Kidney (tissue), 14 donors: ENCODE measurements around the gene KIF26B. TPM values are rescaled to one million over a fixed set of nuclear protein-coding genes. Genes with fewer than 3 reads are reported as not detected.

Experiments used
- DNase-seq, 5 donors: peaks; one replicate each; pipeline ENCODE4 v3.0.0-alpha.2; 2013 to 2020
- FAIRE-seq: peaks from 2 replicates; lab custom pipeline; 2012; peaks lifted over from hg19 to GRCh38; lab: Jason Lieb, UNC
- H3K27ac ChIP-seq, 2 donors: one replicate each; pipeline ENCODE4 v1.7.0; 2013; ENCODE audit warnings: low read depth in 2 of 2, low read length in 2 of 2, inconsistent platforms in 1 of 2
- H3K27me3 ChIP-seq: one replicate; pipeline ENCODE4 v1.7.1; 2013; ENCODE audit warnings: low read length, inconsistent platforms; ENCODE audit not compliant: control insufficient read depth, insufficient read depth
- H3K36me3 ChIP-seq, 3 donors: one replicate each; pipeline versions ENCODE4 v1.7.0 to v1.7.1; 2013; ENCODE audit warnings: low read length in 3 of 3, control low read depth in 1 of 3, inconsistent platforms in 1 of 3; ENCODE audit not compliant: insufficient read depth in 3 of 3, control insufficient read depth in 2 of 3
- H3K4me1 ChIP-seq, 3 donors: one replicate each; pipeline versions ENCODE4 v1.7.0 to v1.7.1; 2013; ENCODE audit warnings: low read length in 3 of 3, inconsistent platforms in 1 of 3, low read depth in 1 of 3; ENCODE audit not compliant: control insufficient read depth in 2 of 3, insufficient read depth in 2 of 3
- H3K4me3 ChIP-seq, 3 donors: one replicate each; pipeline versions ENCODE4 v1.7.0 to v1.8.1; 2013; ENCODE audit warnings: low read length in 3 of 3, control low read depth in 1 of 3, inconsistent platforms in 1 of 3
- H3K9ac ChIP-seq, 3 donors: one replicate each; pipeline versions ENCODE4 v1.7.0 to v1.7.1; 2013; ENCODE audit warnings: low read length in 3 of 3, control low read depth in 1 of 3, inconsistent platforms in 1 of 3
- H3K9me3 ChIP-seq, 3 donors: one replicate each; pipeline versions ENCODE4 v1.7.0 to v1.7.1; 2013; ENCODE audit warnings: low read length in 3 of 3, control low read depth in 1 of 3, inconsistent platforms in 1 of 3; ENCODE audit not compliant: control insufficient read depth in 2 of 3, insufficient read depth in 1 of 3
- CTCF ChIP-seq: IDR thresholded peaks from 3 replicates; pipeline ENCODE4 v1.5.1; 2012; ENCODE audit warnings: mild to moderate bottlenecking, moderate library complexity, borderline replicate concordance; ENCODE audit not compliant: insufficient read depth; ENCODE audit errors: extremely low read depth
- intact Hi-C: fragments of 100-400 bp; cut with DNase I; formaldehyde crosslinking; loops from one replicate; pipeline ENCODE4 v1.11.1; 2022
- polyA plus RNA-seq: library from polyadenylated mRNA; stranded (reverse); fragments of 350-450 nt; fragmentation: Illumina TruSeq; extraction: RNeasy Lipid Tissue Mini Kit (QIAGEN cat#74804); gene quantifications from one replicate; pipeline ENCODE4 v1.2.3, GENCODE V29; 2014; ENCODE audit warnings: low read depth, low replicate concordance; ENCODE audit not compliant: insufficient read depth
- total RNA-seq: library from RNA; stranded (reverse); fragmentation: NEBNext Ultra II Directional; extraction: Animal tissue kit (Norgen Biotek cat#: 25700); gene quantifications from one replicate; pipeline ENCODE4 v1.2.1, GENCODE V29; 2021
- donor health status: control.
- donor health status: control.
- donor health status: control.
- donor health status: control.
- donor health status: control.
- donor health status: DM: yes; HTN: yes; CAD: no.
- donor health status: Normal renal cell carcinoma (clear cell type).

Gene KIF26B
- total and polyA plus RNA-seq, 2 donors from 2014 or later: 0.52 to 10.7 TPM

GRCh38 chr1:245458761-245459174, 304.0 kb downstream of the KIF26B start:
- FAIRE-seq: no peak
- DNase-seq: no peak
- intact Hi-C loops: no loop called here
- H3K36me3 ChIP-seq: no peaks in the 10 kb centered on the region
- no peak overlapping the region for H3K4me3 ChIP-seq
- no peaks in the 10 kb centered on the region for H3K9me3 ChIP-seq
- H3K9ac ChIP-seq: no peak overlapping the region
- TF ChIP-seq CTCF: no peak
- H3K27me3 ChIP-seq: no peaks in the 10 kb centered on the region
- no peaks in the 10 kb centered on the region for H3K4me1 ChIP-seq
- no peak overlapping the region for H3K27ac ChIP-seq

DNA sequence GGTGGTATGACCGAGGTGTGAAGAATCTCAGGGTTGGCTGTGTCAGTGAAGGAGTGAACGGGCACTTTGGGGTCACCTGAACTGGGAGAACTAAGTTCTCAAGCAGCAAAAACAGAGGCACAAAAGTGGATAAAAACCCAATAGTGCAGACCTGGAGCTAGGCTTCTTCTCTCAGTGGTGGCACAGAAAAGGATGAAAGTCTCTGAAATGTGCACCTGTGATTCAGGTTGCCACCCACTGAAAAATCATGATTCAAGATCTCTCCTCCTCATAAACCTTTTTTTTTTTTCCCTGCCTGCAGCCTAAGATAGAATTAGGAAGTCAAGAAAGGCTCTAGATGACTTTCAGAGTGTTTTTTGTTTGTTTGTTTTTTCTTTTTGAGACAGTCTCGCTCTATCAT, 304.8 kb downstream of the KIF26B start:
- TF ChIP-seq CTCF: no peak
- intact Hi-C loops: no loop called here
- FAIRE-seq: no peak

DNA sequence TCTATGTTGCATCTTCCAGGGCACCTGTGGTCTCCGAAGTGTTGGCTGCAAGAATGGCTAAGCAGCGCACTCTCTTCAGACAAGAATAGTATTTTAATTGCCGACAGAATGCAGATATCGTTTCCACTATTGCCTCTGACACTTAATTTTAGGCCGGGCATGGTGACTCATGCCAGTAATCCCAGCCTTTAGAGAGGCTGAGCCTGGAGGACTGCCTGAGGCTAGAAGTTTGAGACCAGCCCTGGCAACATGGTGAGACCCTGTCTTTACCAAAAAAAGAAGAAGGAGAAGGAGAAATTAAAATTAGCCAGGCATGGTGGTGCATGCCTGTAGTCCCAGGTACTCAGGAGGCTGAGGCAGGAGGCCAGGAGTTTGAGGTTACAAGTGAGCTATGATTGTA, 306.9 kb downstream of the KIF26B start:
- Histone ChIP-seq H3K36me3 (no peaks in the 10 kb centered on the region), H3K9me3 (no peaks in the 10 kb centered on the region), H3K9ac (no peak overlapping the region), H3K27me3 (no peaks in the 10 kb centered on the region), H3K4me3 (no peak overlapping the region), H3K4me1 (no peaks in the 10 kb centered on the region), H3K27ac (no peak overlapping the region)
- FAIRE-seq: no peak
- TF ChIP-seq CTCF: no peak
- DNase-seq: no peak
- intact Hi-C loops: no loop called here

More for the DNA sequence above, 304.8 kb downstream of the KIF26B start:
- Histone ChIP-seq H3K36me3 (no peaks in the 10 kb centered on the region), H3K4me3 (no peak overlapping the region), H3K9me3 (no peaks in the 10 kb centered on the region), H3K4me1 (no peaks in the 10 kb centered on the region), H3K9ac (no peak overlapping the region), H3K27ac (no peak overlapping the region), H3K27me3 (no peaks in the 10 kb centered on the region)
- DNase-seq: no peak

DNA sequence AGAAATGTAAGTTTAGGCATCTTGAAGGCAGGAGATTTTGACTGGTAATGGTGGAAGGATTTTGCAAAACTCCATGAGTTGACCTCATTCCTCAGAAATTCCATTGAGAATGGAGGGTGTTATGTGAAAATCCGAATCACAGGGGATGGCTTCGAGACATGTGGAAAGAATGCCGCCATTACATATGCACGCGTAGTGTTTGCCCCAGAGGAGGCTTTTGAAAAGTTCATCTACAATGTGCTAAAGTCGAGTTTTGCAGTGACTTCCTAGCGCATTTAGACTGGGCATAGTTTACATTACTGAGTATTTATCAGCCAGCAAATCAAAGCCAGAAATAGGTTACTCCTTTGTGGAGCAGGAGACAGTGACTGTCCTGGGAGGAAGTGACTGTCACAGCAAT, 307.4 kb downstream of the KIF26B start:
- intact Hi-C loops: no loop called here
- H3K4me1 ChIP-seq: no peaks in the 10 kb centered on the region
- H3K27ac ChIP-seq: no peak overlapping the region
- DNase-seq (no peak), FAIRE-seq (no peak)
- H3K36me3 ChIP-seq: no peaks in the 10 kb centered on the region
- no peak overlapping the region for H3K4me3 ChIP-seq
- H3K27me3 ChIP-seq: no peaks in the 10 kb centered on the region
- no peaks in the 10 kb centered on the region for H3K9me3 ChIP-seq
- TF ChIP-seq CTCF: no peak
- no peak overlapping the region for H3K9ac ChIP-seq
